ENCODE measurements around the gene ARHGEF11.

DNA sequence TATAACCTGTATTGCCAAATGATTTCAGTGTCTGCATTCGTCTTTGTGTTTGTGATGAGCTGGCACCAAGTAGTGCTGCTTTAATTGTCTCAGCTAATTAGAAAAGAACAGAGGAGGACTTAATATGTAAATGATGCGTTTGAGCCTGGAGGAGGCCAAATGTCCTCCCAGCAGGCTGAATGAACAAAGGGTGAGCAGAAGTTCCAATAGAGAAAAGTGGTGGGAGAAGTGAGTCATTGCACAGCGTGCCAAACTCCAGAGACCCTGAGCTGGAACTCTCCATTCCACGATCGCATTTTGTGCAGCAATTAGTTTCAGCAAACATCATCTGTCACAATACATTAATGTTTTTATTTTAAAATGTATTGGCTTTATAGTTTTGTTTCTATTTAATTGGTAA, 36.2 kb upstream of the ARHGEF11 start:
- TF ChIP-seq, protein P1, sequence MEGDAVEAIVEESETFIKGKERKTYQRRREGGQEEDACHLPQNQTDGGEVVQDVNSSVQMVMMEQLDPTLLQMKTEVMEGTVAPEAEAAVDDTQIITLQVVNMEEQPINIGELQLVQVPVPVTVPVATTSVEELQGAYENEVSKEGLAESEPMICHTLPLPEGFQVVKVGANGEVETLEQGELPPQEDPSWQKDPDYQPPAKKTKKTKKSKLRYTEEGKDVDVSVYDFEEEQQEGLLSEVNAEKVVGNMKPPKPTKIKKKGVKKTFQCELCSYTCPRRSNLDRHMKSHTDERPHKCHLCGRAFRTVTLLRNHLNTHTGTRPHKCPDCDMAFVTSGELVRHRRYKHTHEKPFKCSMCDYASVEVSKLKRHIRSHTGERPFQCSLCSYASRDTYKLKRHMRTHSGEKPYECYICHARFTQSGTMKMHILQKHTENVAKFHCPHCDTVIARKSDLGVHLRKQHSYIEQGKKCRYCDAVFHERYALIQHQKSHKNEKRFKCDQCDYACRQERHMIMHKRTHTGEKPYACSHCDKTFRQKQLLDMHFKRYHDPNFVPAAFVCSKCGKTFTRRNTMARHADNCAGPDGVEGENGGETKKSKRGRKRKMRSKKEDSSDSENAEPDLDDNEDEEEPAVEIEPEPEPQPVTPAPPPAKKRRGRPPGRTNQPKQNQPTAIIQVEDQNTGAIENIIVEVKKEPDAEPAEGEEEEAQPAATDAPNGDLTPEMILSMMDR (IDR thresholded peaks at IDR 0.05; ENCODE audit: low read depth, low read length, poor library complexity, severe bottlenecking): no peak
- no peak for TF ChIP-seq EZH2phosphoT487 (IDR thresholded peaks at IDR 0.05; ENCODE audit: borderline replicate concordance, low read length)

All from DOHH2 (cell line).